Measurements from ENCODE around the gene PMVK. TPM values are rescaled to one million over a fixed set of nuclear protein-coding genes. Genes with fewer than 3 reads are reported as not detected.

Gene PMVK
- total and polyA plus RNA-seq, 2 of the 8 experiments (the other 6 are each of a cell fraction or from before 2014, with no cell fraction given) = 23.8 to 26.5 TPM

DNA sequence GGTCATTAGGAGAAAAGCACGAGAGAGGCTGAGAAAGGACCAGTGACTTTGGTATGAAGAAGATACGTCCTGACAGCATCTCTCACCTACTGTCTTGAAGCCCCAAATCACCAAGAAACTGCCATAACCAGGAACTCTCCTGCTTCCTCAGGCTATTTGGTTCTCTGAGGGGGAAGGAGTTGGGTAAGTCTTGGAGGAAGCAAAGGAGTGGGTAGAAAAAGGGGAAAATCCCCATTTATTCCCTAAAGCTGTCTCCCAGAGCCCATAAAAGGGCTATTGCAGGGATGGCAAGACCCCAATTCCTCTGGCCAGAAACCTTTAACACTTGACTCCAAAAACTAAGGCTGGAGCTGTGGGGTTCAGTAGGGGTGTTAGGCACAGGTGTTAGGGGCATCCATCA lies 21.5 kb upstream of the PMVK start (continued):
- TF ChIP-seq, protein P1, sequence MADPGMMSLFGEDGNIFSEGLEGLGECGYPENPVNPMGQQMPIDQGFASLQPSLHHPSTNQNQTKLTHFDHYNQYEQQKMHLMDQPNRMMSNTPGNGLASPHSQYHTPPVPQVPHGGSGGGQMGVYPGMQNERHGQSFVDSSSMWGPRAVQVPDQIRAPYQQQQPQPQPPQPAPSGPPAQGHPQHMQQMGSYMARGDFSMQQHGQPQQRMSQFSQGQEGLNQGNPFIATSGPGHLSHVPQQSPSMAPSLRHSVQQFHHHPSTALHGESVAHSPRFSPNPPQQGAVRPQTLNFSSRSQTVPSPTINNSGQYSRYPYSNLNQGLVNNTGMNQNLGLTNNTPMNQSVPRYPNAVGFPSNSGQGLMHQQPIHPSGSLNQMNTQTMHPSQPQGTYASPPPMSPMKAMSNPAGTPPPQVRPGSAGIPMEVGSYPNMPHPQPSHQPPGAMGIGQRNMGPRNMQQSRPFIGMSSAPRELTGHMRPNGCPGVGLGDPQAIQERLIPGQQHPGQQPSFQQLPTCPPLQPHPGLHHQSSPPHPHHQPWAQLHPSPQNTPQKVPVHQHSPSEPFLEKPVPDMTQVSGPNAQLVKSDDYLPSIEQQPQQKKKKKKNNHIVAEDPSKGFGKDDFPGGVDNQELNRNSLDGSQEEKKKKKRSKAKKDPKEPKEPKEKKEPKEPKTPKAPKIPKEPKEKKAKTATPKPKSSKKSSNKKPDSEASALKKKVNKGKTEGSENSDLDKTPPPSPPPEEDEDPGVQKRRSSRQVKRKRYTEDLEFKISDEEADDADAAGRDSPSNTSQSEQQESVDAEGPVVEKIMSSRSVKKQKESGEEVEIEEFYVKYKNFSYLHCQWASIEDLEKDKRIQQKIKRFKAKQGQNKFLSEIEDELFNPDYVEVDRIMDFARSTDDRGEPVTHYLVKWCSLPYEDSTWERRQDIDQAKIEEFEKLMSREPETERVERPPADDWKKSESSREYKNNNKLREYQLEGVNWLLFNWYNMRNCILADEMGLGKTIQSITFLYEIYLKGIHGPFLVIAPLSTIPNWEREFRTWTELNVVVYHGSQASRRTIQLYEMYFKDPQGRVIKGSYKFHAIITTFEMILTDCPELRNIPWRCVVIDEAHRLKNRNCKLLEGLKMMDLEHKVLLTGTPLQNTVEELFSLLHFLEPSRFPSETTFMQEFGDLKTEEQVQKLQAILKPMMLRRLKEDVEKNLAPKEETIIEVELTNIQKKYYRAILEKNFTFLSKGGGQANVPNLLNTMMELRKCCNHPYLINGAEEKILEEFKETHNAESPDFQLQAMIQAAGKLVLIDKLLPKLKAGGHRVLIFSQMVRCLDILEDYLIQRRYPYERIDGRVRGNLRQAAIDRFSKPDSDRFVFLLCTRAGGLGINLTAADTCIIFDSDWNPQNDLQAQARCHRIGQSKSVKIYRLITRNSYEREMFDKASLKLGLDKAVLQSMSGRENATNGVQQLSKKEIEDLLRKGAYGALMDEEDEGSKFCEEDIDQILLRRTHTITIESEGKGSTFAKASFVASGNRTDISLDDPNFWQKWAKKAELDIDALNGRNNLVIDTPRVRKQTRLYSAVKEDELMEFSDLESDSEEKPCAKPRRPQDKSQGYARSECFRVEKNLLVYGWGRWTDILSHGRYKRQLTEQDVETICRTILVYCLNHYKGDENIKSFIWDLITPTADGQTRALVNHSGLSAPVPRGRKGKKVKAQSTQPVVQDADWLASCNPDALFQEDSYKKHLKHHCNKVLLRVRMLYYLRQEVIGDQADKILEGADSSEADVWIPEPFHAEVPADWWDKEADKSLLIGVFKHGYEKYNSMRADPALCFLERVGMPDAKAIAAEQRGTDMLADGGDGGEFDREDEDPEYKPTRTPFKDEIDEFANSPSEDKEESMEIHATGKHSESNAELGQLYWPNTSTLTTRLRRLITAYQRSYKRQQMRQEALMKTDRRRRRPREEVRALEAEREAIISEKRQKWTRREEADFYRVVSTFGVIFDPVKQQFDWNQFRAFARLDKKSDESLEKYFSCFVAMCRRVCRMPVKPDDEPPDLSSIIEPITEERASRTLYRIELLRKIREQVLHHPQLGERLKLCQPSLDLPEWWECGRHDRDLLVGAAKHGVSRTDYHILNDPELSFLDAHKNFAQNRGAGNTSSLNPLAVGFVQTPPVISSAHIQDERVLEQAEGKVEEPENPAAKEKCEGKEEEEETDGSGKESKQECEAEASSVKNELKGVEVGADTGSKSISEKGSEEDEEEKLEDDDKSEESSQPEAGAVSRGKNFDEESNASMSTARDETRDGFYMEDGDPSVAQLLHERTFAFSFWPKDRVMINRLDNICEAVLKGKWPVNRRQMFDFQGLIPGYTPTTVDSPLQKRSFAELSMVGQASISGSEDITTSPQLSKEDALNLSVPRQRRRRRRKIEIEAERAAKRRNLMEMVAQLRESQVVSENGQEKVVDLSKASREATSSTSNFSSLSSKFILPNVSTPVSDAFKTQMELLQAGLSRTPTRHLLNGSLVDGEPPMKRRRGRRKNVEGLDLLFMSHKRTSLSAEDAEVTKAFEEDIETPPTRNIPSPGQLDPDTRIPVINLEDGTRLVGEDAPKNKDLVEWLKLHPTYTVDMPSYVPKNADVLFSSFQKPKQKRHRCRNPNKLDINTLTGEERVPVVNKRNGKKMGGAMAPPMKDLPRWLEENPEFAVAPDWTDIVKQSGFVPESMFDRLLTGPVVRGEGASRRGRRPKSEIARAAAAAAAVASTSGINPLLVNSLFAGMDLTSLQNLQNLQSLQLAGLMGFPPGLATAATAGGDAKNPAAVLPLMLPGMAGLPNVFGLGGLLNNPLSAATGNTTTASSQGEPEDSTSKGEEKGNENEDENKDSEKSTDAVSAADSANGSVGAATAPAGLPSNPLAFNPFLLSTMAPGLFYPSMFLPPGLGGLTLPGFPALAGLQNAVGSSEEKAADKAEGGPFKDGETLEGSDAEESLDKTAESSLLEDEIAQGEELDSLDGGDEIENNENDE (IDR thresholded peaks at IDR 0.05; ENCODE audit: insufficient replicate concordance, low read length) = no peak
- TF ChIP-seq RBBP5 (IDR thresholded peaks at IDR 0.05; ENCODE audit: borderline replicate concordance, low read depth, low read length) = no peak
- TF ChIP-seq EGR1 (IDR thresholded peaks at IDR 0.05; ENCODE audit: borderline replicate concordance, low read depth, low read length) = no peak
- no peak for TF ChIP-seq MAFK (IDR thresholded peaks at IDR 0.05; ENCODE audit: low read depth, low read length)
- TF ChIP-seq FOSL1 (IDR thresholded peaks at IDR 0.05; ENCODE audit: insufficient read depth, low read depth, low read length) = no peak
- TF ChIP-seq, protein P2, sequence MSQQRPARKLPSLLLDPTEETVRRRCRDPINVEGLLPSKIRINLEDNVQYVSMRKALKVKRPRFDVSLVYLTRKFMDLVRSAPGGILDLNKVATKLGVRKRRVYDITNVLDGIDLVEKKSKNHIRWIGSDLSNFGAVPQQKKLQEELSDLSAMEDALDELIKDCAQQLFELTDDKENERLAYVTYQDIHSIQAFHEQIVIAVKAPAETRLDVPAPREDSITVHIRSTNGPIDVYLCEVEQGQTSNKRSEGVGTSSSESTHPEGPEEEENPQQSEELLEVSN (IDR thresholded peaks at IDR 0.05) = no peak
- TF ChIP-seq NANOG (IDR thresholded peaks at IDR 0.05; ENCODE audit: insufficient read depth, low read depth, low read length, poor library complexity, severe bottlenecking) = no peak
- TF ChIP-seq SRF (IDR thresholded peaks at IDR 0.05; ENCODE audit: low read depth, low read length) = no peak
- no peak for TF ChIP-seq EZH2 (IDR thresholded peaks at IDR 0.05; ENCODE audit: low read depth, low read length, severe bottlenecking)

Measured in H1 (cell line).